ENCODE data around the gene MFSD12.

The MFSD12 gene

DNA sequence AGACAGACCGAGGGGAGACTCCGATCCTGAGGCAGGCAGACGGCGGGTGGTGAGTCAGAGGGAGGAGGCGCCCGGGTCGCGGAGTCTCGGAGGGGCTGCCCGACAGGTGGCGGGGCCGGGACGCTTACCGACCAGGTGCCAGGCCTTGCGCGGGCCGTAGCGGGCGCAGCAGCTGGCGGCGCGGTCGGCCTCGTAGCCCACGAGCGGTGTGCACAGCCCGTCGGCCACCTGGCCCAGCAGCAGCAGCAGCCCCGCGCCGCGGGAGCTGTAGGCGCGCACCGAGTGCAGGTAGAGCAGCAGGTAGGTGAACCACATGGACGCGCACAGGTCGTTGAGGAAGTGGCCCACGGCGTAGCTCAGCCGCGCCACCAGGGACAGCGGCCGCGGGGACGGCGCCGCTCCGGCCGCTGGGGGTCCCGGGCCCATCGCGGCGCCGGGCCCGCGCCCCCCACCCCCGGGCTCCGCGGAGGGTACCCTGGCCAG, 367 bp downstream of the MFSD12 start:
- H3K4me3 ChIP-seq (ENCODE audit: low read depth, low read length): peak overlapping the region; percentile 81

DNA sequence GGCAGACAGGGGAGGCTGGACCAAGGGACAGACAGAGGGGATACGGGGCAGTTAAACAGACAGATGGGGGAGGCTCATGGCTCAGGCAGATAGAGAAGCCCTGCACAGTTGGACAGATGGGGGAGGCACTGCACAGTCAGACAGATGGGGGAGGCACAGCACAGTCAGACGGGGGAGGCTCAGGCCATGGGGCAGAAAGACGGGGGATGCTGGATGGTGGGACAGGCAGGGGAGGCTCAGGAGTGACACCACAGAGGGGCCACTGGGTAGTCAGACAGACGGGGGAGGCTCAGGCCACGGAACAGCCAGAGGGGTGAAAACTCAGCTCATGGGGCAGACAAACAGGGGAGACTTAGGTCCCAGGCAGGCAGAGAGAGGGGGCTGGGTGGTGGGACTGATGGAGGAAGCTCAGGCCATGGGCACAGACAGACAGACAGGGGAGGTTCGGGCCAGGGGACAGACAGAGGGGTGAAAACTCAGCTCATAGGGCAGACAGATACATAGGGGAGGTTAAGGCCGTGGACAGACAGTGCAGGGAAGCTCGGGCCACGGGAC, 886 bp downstream of the MFSD12 start:
- H3K4me3 ChIP-seq (ENCODE audit: low read depth, low read length): peak overlapping the region; percentile 81

GRCh38 chr19:3555653-3556422, 1.5 kb downstream of the MFSD12 start:
- no peak overlapping the region for H3K4me3 ChIP-seq (ENCODE audit: low read depth, low read length)

- H3K4me3 ChIP-seq (ENCODE audit: low read depth, low read length): no peak overlapping the region
Observed at GRCh38 chr19:3554254-3555083, 2.9 kb downstream of the MFSD12 start.

DNA sequence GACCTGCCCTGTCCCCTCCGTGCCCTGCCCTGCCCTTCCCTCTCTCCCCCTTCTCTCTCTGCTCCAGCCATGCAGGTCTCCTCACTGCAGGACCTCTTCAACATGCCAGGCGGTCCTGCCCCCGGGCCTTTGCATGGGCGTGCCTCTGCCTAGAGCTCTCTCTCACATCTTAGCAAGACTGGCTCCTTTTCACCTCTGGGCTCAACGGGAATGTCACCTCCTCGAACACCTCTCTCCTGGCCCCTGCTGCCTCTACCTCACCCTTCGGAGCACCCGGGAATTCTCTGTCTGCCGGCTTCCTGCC, 5.6 kb downstream of the MFSD12 start:
- H3K4me3 ChIP-seq (ENCODE audit: low read depth, low read length): no peak overlapping the region

GRCh38 chr19:3550947-3551791, 6.2 kb downstream of the MFSD12 start:
- H3K4me3 ChIP-seq (ENCODE audit: low read depth, low read length): no peak overlapping the region

DNA sequence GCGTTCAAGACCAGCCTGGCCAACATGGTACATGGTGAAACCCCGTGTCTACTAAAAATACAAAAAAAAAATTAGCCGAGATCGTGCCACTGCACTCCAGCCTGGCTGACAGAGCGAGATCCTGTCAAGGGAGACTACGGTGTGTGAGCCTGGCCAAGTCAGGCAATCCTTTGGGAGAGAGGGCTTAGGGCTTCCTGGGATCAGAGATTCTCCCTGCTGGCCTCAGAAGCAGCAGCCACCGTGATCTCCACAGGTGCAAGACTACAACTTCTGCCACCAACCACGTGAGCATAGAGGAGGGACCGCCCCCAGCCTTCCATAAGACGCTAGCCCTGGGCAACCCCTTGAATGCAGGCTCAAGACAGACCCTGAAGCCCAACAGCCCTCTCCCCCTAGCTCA, 7.6 kb downstream of the MFSD12 start:
- H3K4me3 ChIP-seq (ENCODE audit: low read depth, low read length): no peak overlapping the region

DNA sequence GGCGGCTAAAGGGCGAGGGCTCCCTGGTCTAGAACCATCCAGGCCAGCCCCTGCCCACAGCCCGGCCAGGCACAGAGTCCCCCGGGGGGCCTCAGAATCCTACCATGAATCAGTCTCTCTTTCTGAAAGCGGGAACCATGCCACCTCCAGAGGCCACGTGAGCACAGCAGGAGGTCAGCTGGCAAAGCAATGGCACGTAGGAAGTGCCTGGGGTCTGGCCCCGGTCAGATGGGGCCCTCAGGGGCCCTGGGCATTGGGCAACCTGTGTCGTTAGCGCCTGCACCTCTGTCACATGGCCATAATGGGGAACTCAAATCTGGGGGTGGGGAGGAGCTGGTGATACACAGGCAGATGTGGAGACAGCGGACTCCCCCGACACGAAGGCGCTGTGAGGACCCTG, 8.8 kb downstream of the MFSD12 start:
- H3K4me3 ChIP-seq (ENCODE audit: low read depth, low read length): no peak overlapping the region

DNA sequence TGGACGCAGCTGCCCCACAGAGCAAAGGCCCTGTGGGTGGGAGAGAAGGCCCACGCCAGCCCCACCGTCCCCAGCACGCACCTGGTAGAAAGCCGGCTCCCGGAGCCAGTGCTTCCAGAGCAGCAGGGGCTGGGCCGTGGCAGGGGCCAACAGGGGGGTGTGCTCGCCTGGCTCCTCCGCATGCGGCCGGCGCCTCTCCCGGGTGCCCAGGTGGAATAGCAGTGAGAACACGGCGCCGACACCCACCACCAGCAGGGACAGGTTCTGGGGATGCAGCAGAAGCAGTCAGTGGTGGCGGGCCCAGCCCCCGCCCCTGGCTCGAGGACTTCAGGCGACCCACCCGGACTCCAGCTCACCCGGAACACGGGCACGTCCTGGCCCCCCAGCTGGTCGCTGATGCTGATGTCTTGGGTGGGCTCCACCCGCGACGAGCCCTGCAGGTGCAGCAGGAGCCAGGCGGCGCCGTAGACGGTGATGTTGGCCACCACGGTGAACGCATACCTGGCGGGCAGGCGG, 9.6 kb downstream of the MFSD12 start:
- no peak overlapping the region for H3K4me3 ChIP-seq (ENCODE audit: low read depth, low read length)

DNA sequence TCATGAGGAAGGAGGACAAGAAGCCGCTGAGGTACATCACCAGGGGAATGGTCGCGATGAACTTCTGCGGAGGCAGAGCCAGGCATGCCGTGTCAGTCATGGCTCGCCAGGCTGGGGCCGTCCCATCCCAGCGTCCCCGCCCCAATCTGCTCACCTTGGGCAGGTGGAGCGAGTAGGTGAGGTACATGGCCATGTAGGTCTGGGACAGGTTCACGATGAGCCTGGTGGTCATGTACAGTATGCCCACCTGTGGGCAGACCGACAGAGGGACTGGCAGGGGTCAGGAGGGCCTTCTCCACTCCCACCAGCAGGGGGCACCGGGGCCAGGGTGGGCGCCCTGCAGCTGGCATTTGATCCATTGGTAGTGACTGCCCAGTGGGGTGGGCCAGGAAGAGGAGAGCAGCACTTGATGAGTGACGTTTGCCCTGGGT, 10.1 kb downstream of the MFSD12 start:
- no peak overlapping the region for H3K4me3 ChIP-seq (ENCODE audit: low read depth, low read length)

DNA sequence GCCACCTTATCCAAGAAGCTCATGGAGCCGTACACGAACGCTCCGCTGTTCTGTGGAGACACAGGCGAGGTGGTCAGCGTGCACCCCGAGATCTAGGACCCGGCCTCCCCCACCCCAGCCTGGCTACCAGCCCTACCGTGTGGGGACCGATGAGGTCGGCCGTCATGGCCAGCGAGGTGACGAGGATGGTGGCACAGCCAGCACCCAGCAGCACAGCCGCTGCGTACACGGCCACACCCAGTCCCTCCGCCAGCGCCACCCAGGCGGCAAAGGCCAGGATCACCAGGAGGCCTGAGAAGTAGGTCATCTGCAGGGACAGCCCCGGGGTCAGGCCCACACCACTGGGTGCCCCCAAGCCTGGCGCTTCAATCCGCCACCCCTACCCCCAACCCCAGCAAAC, 11.3 kb downstream of the MFSD12 start:
- no peak overlapping the region for H3K4me3 ChIP-seq (ENCODE audit: low read depth, low read length)

GRCh38 chr19:3545669-3546034, 11.7 kb downstream of the MFSD12 start:
- no peak overlapping the region for H3K4me3 ChIP-seq (ENCODE audit: low read depth, low read length)

DNA sequence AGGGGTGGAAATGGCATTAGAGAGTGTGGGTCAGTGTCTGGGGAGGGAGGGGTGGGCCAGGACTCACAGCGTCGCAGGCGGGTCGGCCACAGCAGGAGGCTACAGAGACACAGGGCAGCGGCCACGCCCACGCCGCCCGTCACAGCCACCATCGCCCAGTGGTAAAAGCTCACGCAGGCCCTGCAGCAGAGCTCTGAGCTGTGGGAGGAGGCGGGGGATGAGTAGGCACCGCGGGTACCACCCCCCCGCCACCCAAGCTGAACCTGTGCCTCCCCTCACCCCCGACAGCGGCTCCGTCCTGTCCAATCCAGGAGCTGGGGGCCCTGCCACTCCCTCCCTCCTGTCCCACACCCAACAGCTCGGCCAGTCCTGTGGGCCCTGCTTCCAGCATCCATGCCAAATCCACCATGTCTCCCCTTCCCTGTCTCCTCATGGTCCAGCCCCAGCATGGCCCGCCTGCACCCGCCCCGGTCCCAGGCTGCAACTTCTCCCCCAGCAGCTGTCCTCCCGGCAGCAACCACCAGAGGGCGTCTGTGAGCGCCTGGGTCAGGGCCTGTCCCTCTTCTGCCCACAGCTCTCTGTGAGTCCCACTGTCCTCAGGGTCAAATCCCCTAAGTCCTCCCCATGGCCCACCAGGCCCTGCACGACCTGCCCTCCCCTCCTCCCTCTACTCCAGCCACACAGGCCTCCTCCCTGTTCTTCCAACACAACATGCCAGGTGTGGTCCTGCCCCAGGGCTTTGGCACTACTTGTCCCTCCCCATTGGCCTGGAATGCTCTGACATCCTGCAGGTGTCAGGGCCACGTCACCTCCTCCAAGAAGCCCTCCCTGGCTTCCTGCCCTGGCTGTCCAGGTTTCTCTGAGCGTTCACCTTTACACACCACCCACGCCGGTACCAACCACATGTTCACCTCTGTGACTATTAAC, 12.4 kb downstream of the MFSD12 start:
- H3K4me3 ChIP-seq (ENCODE audit: low read depth, low read length): no peak overlapping the region

DNA sequence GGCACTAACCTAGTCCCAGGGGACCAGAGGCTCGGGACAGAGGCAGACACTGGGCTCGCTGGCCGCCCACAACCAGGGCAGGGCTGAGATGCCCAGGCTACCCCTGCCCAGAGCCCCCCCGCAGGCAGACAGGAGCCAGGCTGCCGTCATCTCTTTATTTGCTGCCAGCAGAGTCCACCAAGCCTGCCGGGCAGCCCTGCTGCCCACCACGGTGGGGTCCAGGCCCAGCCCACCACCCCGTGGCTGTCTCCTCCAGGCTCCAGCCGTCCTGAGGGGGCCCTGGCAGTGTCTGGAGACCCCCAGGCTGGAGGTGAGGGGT, 13.4 kb downstream of the MFSD12 start:
- no peak overlapping the region for H3K4me3 ChIP-seq (ENCODE audit: low read depth, low read length)

- H3K4me3 ChIP-seq (ENCODE audit: low read depth, low read length): no peak overlapping the region
Observed at GRCh38 chr19:3543150-3544057, 14.0 kb downstream of the MFSD12 start.

DNA sequence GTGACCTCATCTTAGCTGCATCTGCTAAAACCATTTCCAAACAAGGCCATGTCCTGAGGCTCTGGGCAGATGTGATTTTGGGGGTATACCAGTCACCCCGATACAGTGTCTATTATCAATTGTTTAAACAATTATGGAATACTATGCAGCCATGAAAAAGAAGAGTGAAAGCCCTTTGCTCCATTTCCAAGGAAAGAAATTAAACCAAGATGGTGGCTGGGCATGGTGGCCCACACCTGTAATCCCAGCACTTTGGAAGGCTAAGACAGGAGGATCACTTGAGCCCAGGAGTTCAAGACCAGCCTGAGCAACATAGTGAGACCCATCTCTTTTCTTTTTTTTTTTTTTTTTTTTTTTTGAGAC, 17.6 kb downstream of the MFSD12 start:
- H3K4me3 ChIP-seq (ENCODE audit: low read depth, low read length): no peak overlapping the region

DNA sequence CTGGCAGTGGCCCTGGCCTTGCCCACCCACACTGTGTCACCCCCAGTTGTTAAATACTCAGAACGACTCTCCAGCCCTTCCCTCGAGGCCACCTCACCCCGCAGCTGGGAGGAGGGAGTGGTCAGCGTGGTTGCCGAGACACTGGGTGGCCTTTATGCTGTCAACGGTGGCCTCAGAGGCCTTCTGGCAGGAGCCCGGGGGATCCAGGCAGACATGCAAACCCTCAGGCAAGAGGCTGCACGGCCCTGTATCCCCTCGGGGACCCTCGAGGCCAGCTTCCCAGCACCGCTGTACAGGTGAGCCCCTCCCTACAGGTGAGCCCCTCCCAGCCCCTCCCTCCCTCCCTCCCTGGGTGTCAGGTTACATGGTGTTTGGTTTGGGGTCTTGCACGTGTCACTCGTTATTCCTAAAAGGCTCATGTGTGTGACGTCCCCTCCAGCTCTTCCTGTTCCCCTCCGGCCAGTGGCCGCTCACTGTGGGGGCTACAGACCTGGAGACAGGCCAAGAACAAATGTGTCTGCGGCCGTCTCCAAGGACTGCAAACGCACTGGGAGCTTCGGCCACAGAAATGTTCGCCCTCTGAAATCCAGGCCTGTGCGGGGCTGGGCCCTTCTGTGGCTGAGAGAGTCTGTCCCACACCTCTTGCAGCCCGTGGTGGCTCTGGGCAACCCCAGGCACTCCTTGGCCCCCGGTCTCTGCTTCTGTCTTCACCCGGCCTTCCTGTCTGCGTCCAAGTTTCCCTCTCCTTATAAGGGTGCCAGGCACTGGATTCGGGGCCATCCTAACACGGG, 18.2 kb downstream of the MFSD12 start, which contains the start of gene TEKTIP1:
Gene TEKTIP1 (plus strand): TSS at position 210 of the 791 bp plus-strand sequence. CDS start 4 bp downstream, at position 214.
- no peak within 1 kb of the TSS for H3K4me3 ChIP-seq (ENCODE audit: low read depth, low read length)

DNA sequence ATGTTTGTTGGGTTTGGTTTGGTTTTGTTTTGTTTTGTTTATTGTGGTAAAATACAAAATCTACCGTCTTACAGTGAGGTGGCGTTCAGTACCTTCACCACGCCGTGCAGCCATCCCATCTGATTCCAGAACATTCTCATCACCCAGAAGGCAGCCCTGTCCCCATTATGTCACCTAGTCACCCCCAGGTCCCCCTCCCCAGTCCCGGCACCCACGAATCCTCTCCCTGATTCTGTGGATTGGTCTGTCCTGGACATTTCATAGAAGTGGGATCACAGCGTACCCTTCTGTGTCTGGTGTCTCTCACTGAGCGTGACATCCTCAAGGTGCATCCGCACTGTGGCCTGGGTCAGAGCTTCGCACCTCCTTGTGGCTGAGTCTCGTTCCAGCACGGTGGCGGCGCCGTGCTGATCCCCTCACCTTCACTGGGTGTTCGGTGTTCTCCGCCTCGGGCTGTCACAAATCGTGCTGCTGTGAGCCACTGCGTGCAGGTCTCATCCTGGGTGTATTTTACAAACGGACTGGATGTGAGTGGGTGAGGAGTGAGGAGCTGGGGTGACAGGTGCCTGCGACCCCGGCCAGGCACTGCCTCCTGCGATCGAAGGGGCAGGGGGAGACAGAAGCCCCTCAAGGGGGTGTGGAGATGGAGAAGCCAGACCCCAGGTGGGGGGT, 19.0 kb downstream of the MFSD12 start:
- H3K4me3 ChIP-seq (ENCODE audit: low read depth, low read length): no peak overlapping the region
